Measurements from ENCODE around the gene KRTAP12-4.

DNA sequence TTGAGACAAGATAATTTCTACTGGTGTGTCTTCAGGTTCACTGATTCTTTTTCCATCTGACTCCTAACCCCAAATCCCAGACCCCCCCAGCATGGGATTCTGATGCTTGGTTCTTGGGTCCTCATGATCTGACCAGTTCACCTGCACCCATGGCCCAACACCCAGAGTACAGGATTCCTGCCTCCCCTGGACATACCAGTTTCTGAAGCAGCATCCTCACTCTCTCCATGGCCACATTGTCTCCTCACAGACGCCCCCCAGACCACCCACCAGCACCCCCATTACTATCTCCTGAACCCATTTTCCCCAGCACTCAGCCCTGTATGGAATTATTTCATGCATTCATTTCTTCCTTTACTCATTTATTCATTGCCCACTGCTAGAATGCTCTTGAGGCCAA, 2.4 kb upstream of the KRTAP12-4 start:
- TF ChIP-seq, protein P1, sequence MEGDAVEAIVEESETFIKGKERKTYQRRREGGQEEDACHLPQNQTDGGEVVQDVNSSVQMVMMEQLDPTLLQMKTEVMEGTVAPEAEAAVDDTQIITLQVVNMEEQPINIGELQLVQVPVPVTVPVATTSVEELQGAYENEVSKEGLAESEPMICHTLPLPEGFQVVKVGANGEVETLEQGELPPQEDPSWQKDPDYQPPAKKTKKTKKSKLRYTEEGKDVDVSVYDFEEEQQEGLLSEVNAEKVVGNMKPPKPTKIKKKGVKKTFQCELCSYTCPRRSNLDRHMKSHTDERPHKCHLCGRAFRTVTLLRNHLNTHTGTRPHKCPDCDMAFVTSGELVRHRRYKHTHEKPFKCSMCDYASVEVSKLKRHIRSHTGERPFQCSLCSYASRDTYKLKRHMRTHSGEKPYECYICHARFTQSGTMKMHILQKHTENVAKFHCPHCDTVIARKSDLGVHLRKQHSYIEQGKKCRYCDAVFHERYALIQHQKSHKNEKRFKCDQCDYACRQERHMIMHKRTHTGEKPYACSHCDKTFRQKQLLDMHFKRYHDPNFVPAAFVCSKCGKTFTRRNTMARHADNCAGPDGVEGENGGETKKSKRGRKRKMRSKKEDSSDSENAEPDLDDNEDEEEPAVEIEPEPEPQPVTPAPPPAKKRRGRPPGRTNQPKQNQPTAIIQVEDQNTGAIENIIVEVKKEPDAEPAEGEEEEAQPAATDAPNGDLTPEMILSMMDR (IDR thresholded peaks at IDR 0.05), result no peak
- no peak for TF ChIP-seq POLR2A (IDR thresholded peaks at IDR 0.05)
